CD4-positive, alpha-beta T cell (primary cell): Measurements from ENCODE around the gene EPHA4. TPM values are rescaled to one million over a fixed set of nuclear protein-coding genes. Genes with fewer than 3 reads are reported as not detected.

Source experiments
- ATAC-seq: fragments of 200-7000 bp; cut with Tn5 transposase; one replicate; pipeline ENCODE4 v1.10.0; 2022; ENCODE audit warnings: mild to moderate bottlenecking; ENCODE audit not compliant: poor library complexity
- CTCF ChIA-PET: fragments of 350-600 bp; sonication (Branson Sonifier 250); formaldehyde crosslinking; loops from one replicate; lab custom pipeline; 2021; ENCODE audit warnings: antibody characterized with exemption, inconsistent platforms; lab: Charles Lee
- POLR2A ChIA-PET: fragments of 350-600 bp; sonication (Branson Sonifier 250); formaldehyde crosslinking; loops from one replicate; lab custom pipeline; 2021; ENCODE audit warnings: antibody characterized with exemption, inconsistent platforms; lab: Charles Lee
- DNase-seq, 14 experiments: peaks; one replicate each; pipeline ENCODE4 v3.0.0-alpha.2; 2013 to 2020; ENCODE audit warnings: mixed read lengths in 2 of 14
- H3K27ac ChIP-seq, 2 donors: one replicate each; pipeline versions ENCODE4 v1.5.1 to v1.7.0; 2013; ENCODE audit warnings: low read length in 2 of 2, low read depth in 1 of 2, mild to moderate bottlenecking in 1 of 2
- H3K27me3 ChIP-seq, 2 experiments: 1 replicate in 1 of 2; 2 replicates in 1 of 2; pipeline versions ENCODE4 v1.6.1 to v1.7.0; 2013; ENCODE audit warnings: low read length in 2 of 2, control low read depth in 1 of 2, mild to moderate bottlenecking in 1 of 2, moderate library complexity in 1 of 2; ENCODE audit not compliant: insufficient read depth in 2 of 2, control insufficient read depth in 1 of 2
- H3K36me3 ChIP-seq: one replicate; pipeline ENCODE4 v1.6.1; 2013; ENCODE audit warnings: low read length, control low read depth; ENCODE audit not compliant: insufficient read depth
- H3K4me1 ChIP-seq: one replicate; pipeline ENCODE4 v1.6.1; 2013; ENCODE audit warnings: low read length, control low read depth; ENCODE audit not compliant: insufficient read depth
- H3K4me3 ChIP-seq: one replicate; pipeline ENCODE4 v1.5.1; 2013; ENCODE audit warnings: mild to moderate bottlenecking, low read length, moderate library complexity
- H3K9me3 ChIP-seq, 2 experiments: 1 replicate in 1 of 2; 2 replicates in 1 of 2; pipeline versions ENCODE4 v1.6.1 to v1.7.0; 2013; ENCODE audit warnings: low read length in 2 of 2, mild to moderate bottlenecking in 2 of 2, control low read depth in 1 of 2, moderate library complexity in 1 of 2; ENCODE audit not compliant: control insufficient read depth in 1 of 2, insufficient read depth in 1 of 2
- H3K27ac Mint-ChIP-seq: one replicate; pipeline ENCODE4 v1.8.0; 2020; ENCODE audit warnings: mixed read lengths
- H3K27me3 Mint-ChIP-seq: one replicate; pipeline ENCODE4 v1.8.0; 2021; ENCODE audit warnings: mixed read lengths
- H3K36me3 Mint-ChIP-seq: one replicate; pipeline ENCODE4 v1.8.0; 2021; ENCODE audit warnings: low read depth, mixed read lengths
- H3K4me1 Mint-ChIP-seq: one replicate; pipeline ENCODE4 v1.8.0; 2021; ENCODE audit warnings: low read depth, mixed read lengths
- H3K4me3 Mint-ChIP-seq: one replicate; pipeline ENCODE4 v1.8.0; 2020; ENCODE audit warnings: mild to moderate bottlenecking, mixed read lengths
- H3K9me3 Mint-ChIP-seq: one replicate; pipeline ENCODE4 v1.8.0; 2020; ENCODE audit warnings: mixed read lengths
- intact Hi-C, 2 experiments: fragments of 100-400 bp; cut with DNase I in 1 of 2; cut with micrococcal nuclease in 1 of 2; formaldehyde crosslinking; loops; one replicate each; pipeline versions ENCODE4 v1.15.1 to v1.9.0; 2023 to 2025; cut with DNase I, micrococcal nuclease
- total RNA-seq, 174 experiments: library from RNA in 2 of 174; stranded (reverse) in 2 of 174; gene quantifications; one replicate each; pipeline ENCODE4 v1.2.3 and lab custom pipeline; 2021 to 2026
- TF ChIP-seq, protein P1 (sequence below): fragments of 200-600 bp; IDR thresholded peaks from one replicate; pipeline ENCODE4 v1.8.0; 2022; ENCODE audit warnings: antibody characterized with exemption, mild to moderate bottlenecking

Gene EPHA4
- total RNA-seq, 2 experiments from 2014 or later, result 85.7 to 86.5 TPM

GRCh38 chr2:221614274-221614673 is 42.2 kb upstream of the EPHA4 start:
- intact Hi-C loops, result no loop called here
- Histone ChIP-seq H3K27me3 (peaks cover 6% of the 10 kb centered on the region in 2 experiments), H3K9me3 (no peaks in the 10 kb centered on the region), H3K4me1 (no peaks in the 10 kb centered on the region), H3K36me3 (no peaks in the 10 kb centered on the region), H3K4me3 (no peak overlapping the region), H3K27ac (no peak overlapping the region)
- TF ChIP-seq, protein P1, sequence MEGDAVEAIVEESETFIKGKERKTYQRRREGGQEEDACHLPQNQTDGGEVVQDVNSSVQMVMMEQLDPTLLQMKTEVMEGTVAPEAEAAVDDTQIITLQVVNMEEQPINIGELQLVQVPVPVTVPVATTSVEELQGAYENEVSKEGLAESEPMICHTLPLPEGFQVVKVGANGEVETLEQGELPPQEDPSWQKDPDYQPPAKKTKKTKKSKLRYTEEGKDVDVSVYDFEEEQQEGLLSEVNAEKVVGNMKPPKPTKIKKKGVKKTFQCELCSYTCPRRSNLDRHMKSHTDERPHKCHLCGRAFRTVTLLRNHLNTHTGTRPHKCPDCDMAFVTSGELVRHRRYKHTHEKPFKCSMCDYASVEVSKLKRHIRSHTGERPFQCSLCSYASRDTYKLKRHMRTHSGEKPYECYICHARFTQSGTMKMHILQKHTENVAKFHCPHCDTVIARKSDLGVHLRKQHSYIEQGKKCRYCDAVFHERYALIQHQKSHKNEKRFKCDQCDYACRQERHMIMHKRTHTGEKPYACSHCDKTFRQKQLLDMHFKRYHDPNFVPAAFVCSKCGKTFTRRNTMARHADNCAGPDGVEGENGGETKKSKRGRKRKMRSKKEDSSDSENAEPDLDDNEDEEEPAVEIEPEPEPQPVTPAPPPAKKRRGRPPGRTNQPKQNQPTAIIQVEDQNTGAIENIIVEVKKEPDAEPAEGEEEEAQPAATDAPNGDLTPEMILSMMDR, result no peak
- no peak overlapping the region for H3K27ac Mint-ChIP-seq
- H3K4me3 Mint-ChIP-seq, result no peak overlapping the region
- H3K27me3 Mint-ChIP-seq, result peaks cover 21% of the 10 kb centered on the region
- ATAC-seq, result no peak
- no peaks in the 10 kb centered on the region for H3K4me1 Mint-ChIP-seq
- DNase-seq, result no peak
- POLR2A ChIA-PET, result no interaction called here
- H3K9me3 Mint-ChIP-seq, result no peaks in the 10 kb centered on the region
- H3K36me3 Mint-ChIP-seq, result no peaks in the 10 kb centered on the region
- CTCF ChIA-PET, result no interaction called here

DNA sequence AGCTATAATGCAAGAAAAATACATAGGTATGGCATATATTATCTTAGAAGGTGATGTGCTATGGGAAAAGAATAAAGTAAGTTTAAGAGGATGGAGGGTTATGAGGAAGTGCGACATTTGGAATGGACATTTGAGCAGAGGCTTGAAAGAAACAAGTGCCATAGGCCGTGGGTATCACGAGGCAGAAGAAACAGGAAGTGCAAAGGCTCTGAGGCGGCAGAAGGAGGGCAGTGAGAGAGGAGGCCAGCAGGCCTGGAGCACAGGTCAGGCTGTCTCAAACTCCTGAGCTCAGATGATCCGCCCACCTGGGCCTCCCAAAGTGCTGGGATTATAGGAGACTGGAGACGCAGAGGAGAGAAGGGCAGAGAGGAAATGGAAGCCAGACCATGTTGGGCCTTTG is 40.7 kb upstream of the EPHA4 start:
- no peaks in the 10 kb centered on the region for H3K4me1 Mint-ChIP-seq
- CTCF ChIA-PET, result no interaction called here

DNA sequence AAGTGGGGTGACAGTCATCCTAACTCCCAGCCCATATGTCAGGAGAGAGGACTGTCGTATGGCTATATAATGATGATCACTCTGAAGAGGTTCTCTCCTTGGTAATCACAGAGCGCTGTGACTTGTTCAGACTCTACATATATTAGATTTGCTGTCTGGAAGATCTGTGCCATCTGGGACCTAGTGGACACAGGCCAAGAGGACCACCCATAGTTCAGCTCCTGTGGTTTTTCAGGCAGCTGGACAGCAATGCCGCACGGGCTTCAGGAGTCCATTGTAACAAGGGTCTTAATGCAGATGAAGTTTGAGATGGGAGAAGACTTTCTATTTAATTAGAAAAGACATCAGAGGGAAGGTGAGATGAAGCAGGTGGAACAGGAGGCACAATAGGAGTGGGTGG is 40.1 kb upstream of the EPHA4 start:
- H3K27me3 ChIP-seq, result peaks cover 4 to 6% of the 10 kb centered on the region in 2 experiments
- H3K27me3 Mint-ChIP-seq, result peaks cover 21% of the 10 kb centered on the region
- CTCF ChIA-PET, result no interaction called here
- ATAC-seq (no peak), DNase-seq (no peak)
- no peaks in the 10 kb centered on the region for H3K9me3 Mint-ChIP-seq
- H3K36me3 ChIP-seq, result no peaks in the 10 kb centered on the region
- H3K4me3 ChIP-seq, result no peak overlapping the region
- H3K4me3 Mint-ChIP-seq, result no peak overlapping the region
- H3K27ac Mint-ChIP-seq, result no peak overlapping the region
- TF ChIP-seq, protein P1, result no peak
- H3K4me1 ChIP-seq, result no peaks in the 10 kb centered on the region
- no peaks in the 10 kb centered on the region for H3K36me3 Mint-ChIP-seq
- H3K9me3 ChIP-seq, result no peaks in the 10 kb centered on the region
- no peaks in the 10 kb centered on the region for H3K4me1 Mint-ChIP-seq
- no peak overlapping the region for H3K27ac ChIP-seq
- POLR2A ChIA-PET, result no interaction called here
- intact Hi-C loops, result no loop called here

More for the DNA sequence above, 40.7 kb upstream of the EPHA4 start:
- no peaks in the 10 kb centered on the region for H3K36me3 Mint-ChIP-seq
- no peaks in the 10 kb centered on the region for H3K9me3 Mint-ChIP-seq
- DNase-seq (no peak), ATAC-seq (no peak)
- POLR2A ChIA-PET, result no interaction called here
- intact Hi-C loops, result no loop called here
- H3K27ac Mint-ChIP-seq, result no peak overlapping the region
- TF ChIP-seq, protein P1, result no peak
- Histone ChIP-seq H3K36me3 (no peaks in the 10 kb centered on the region), H3K4me1 (no peaks in the 10 kb centered on the region), H3K4me3 (no peak overlapping the region), H3K9me3 (no peaks in the 10 kb centered on the region), H3K27me3 (peaks cover 6% of the 10 kb centered on the region in 2 experiments), H3K27ac (no peak overlapping the region)
- no peak overlapping the region for H3K4me3 Mint-ChIP-seq
- H3K27me3 Mint-ChIP-seq, result peaks cover 21% of the 10 kb centered on the region
